Lung (tissue), 12 donors: ENCODE results near the gene DLGAP4. TPM values are rescaled to one million over a fixed set of nuclear protein-coding genes. Genes with fewer than 3 reads are reported as not detected.

Source experiments
- ATAC-seq: fragments of 200-7000 bp; cut with Tn5 transposase; one replicate; pipeline ENCODE4 v1.9.1; 2020; ENCODE audit warnings: moderate number of reproducible peaks; ENCODE audit not compliant: insufficient read depth, low FRiP score
- DNase-seq, 3 donors: peaks; one replicate each; pipeline ENCODE4 v3.0.0-alpha.2; 2013 to 2017
- H3K27ac ChIP-seq, 2 donors: one replicate each; pipeline ENCODE4 v1.5.1; 2013; ENCODE audit warnings: mild to moderate bottlenecking in 2 of 2, moderate library complexity in 2 of 2, control low read depth in 1 of 2, inconsistent platforms in 1 of 2, low read depth in 1 of 2, low read length in 1 of 2
- H3K27me3 ChIP-seq, 3 donors: one replicate each; pipeline ENCODE4 v1.5.1; 2013; ENCODE audit warnings: low read length in 2 of 3; ENCODE audit not compliant: control insufficient read depth in 3 of 3, insufficient read depth in 3 of 3
- H3K36me3 ChIP-seq, 4 donors: one replicate each; pipeline ENCODE4 v1.5.1; 2013; ENCODE audit warnings: low read length in 4 of 4, mild to moderate bottlenecking in 1 of 4, moderate library complexity in 1 of 4; ENCODE audit not compliant: control insufficient read depth in 4 of 4, insufficient read depth in 4 of 4
- H3K4me1 ChIP-seq, 5 donors: one replicate each; pipeline ENCODE4 v1.5.1; 2013; ENCODE audit warnings: low read length in 5 of 5, mild to moderate bottlenecking in 2 of 5, moderate library complexity in 1 of 5; ENCODE audit not compliant: control insufficient read depth in 5 of 5, insufficient read depth in 5 of 5
- H3K4me3 ChIP-seq: one replicate; pipeline ENCODE4 v1.5.1; 2013; ENCODE audit warnings: mild to moderate bottlenecking, control low read depth, moderate library complexity
- H3K9ac ChIP-seq, 2 donors: one replicate each; pipeline ENCODE4 v1.5.1; 2013; ENCODE audit warnings: low read length in 2 of 2, control low read depth in 1 of 2; ENCODE audit not compliant: insufficient read depth in 1 of 2
- H3K9me3 ChIP-seq, 4 donors: one replicate each; pipeline ENCODE4 v1.5.1; 2013; ENCODE audit warnings: low read length in 3 of 4, mild to moderate bottlenecking in 1 of 4, moderate library complexity in 1 of 4; ENCODE audit not compliant: control insufficient read depth in 4 of 4, insufficient read depth in 3 of 4
- CTCF ChIP-seq: IDR thresholded peaks from 2 replicates; pipeline ENCODE4 v1.5.1; 2012; ENCODE audit warnings: mild to moderate bottlenecking; ENCODE audit errors: control extremely low read depth, extremely low read depth
- WGBS, 2 donors: extraction: QIAGEN DNeasy Blood & Tissue Kit; methylation state at CpG; one replicate each; pipeline ENCODE4 v1.1.7; 2013; 5-methylcytosine and 5-hydroxymethylcytosine counted together
- polyA plus RNA-seq, 2 donors: library from polyadenylated mRNA; stranded (reverse); fragments of 200-250 nt; gene quantifications; one replicate each; pipeline ENCODE4 v1.2.1, GENCODE V29; 2013
- total RNA-seq, 2 donors: library from RNA; depleted of rRNA in 1 of 2; stranded (reverse); fragments of >200 nt in 1 of 2; gene quantifications; one replicate each; pipeline ENCODE4 v1.2.1, GENCODE V29; 2014 to 2021
- donor health status: control.
- donor health status: control.
- donor health status: Bipolar disorder and iron deficiency.
- donor health status: healthy.
- donor health status: DM: yes; HTN: yes; CAD: no.

Gene DLGAP4
- total and polyA plus RNA-seq, 4 donors, result 34.6 to 67.6 (median 35.8) TPM

GRCh38 chr20:36346256-36346655 lies 40.1 kb downstream of the DLGAP4 start:
- no peak for DNase-seq
- 90 to 91% methylated on average over 3 of the region's 3 CpGs for WGBS, 2 donors
- no peaks in the 10 kb centered on the region for H3K4me1 ChIP-seq
- H3K4me3 ChIP-seq, result no peak overlapping the region
- no peaks in the 10 kb centered on the region for H3K36me3 ChIP-seq
- ATAC-seq, result no peak
- H3K9ac ChIP-seq, result no peak overlapping the region
- no peak overlapping the region for H3K27ac ChIP-seq
- H3K9me3 ChIP-seq, result no peaks in the 10 kb centered on the region
- TF ChIP-seq CTCF, result no peak
- H3K27me3 ChIP-seq, result no peaks in the 10 kb centered on the region

- no peak for ATAC-seq
Observed at GRCh38 chr20:36349384-36350170, 43.4 kb downstream of the DLGAP4 start.

GRCh38 chr20:36350439-36350838 lies 44.3 kb downstream of the DLGAP4 start:
- TF ChIP-seq CTCF, result no peak
- H3K9ac ChIP-seq, result no peak overlapping the region
- H3K27me3 ChIP-seq, result no peaks in the 10 kb centered on the region
- no peaks in the 10 kb centered on the region for H3K9me3 ChIP-seq
- ATAC-seq, result no peak
- no peaks in the 10 kb centered on the region for H3K36me3 ChIP-seq
- no peaks in the 10 kb centered on the region for H3K4me1 ChIP-seq
- H3K27ac ChIP-seq, result no peak overlapping the region
- H3K4me3 ChIP-seq, result no peak overlapping the region
- 97 to 100% methylated on average over 1 of the region's 1 CpG for WGBS, 2 donors
- no peak for DNase-seq

More at GRCh38 chr20:36349384-36350170, 43.4 kb downstream of the DLGAP4 start:
- Histone ChIP-seq H3K9ac (no peak overlapping the region), H3K4me1 (no peaks in the 10 kb centered on the region), H3K27ac (no peak overlapping the region), H3K27me3 (no peaks in the 10 kb centered on the region), H3K4me3 (no peak overlapping the region), H3K36me3 (no peaks in the 10 kb centered on the region), H3K9me3 (no peaks in the 10 kb centered on the region)
- WGBS, 2 donors, result 85 to 86% methylated on average over 16 of the region's 16 CpGs
- no peak for TF ChIP-seq CTCF
- DNase-seq, result no peak
